GM12865 (cell line): ENCODE data around the gene DGCR2.

Experiments
- DNase-seq: peaks from one replicate; pipeline ENCODE4 v3.0.0; 2010; ENCODE audit warnings: low read depth
- H3K4me3 ChIP-seq: 2 replicates; pipeline ENCODE4 v1.5.1; 2011; ENCODE audit warnings: mild to moderate bottlenecking, low read depth, low read length, control low read depth
- CTCF ChIP-seq: IDR thresholded peaks from 2 replicates; pipeline ENCODE4 v1.5.1; 2011; ENCODE audit warnings: low read length, control low read depth, low read depth, inconsistent platforms; ENCODE audit not compliant: insufficient read depth; ENCODE audit errors: missing control alignments

Gene DGCR2, protein sequence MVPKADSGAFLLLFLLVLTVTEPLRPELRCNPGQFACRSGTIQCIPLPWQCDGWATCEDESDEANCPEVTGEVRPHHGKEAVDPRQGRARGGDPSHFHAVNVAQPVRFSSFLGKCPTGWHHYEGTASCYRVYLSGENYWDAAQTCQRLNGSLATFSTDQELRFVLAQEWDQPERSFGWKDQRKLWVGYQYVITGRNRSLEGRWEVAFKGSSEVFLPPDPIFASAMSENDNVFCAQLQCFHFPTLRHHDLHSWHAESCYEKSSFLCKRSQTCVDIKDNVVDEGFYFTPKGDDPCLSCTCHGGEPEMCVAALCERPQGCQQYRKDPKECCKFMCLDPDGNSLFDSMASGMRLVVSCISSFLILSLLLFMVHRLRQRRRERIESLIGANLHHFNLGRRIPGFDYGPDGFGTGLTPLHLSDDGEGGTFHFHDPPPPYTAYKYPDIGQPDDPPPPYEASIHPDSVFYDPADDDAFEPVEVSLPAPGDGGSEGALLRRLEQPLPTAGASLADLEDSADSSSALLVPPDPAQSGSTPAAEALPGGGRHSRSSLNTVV

DNA sequence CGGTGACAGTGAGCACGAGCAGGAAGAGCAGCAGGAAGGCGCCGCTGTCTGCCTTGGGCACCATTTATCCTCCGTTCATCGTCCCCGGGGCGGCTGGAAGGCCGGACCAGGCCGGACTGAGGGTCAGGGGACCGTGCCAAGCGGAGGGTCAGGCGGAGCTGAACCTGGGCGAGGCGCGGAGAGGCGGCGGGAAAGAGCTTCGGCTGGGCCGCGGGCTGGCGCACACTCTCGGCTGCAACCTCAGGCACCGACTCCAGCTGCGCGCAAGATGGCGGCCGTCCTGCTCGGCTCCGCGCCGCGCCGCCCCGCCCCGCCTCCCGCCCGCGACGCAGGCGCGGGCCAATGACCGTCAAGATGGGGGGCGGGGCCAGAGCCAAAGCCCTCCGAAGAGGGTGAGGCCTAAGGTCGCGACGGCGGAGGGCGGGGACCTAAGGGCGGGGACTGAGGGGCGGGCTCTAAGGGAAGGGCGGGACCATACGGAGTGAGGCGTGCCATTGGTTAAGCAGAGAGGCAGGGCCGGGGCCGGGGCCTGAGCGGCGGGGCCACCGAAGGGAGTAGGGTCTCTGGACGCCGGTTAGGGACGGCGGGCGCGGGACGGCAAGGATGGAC is at the start of gene DGCR2:
Gene DGCR2 (minus strand): TSS at position 270 of the 609 bp plus-strand sequence. CDS start 206 bp downstream, at position 64.
- TF ChIP-seq CTCF, result no peak
- peak within 1 kb of the TSS; percentile 84 for H3K4me3 ChIP-seq

DNA sequence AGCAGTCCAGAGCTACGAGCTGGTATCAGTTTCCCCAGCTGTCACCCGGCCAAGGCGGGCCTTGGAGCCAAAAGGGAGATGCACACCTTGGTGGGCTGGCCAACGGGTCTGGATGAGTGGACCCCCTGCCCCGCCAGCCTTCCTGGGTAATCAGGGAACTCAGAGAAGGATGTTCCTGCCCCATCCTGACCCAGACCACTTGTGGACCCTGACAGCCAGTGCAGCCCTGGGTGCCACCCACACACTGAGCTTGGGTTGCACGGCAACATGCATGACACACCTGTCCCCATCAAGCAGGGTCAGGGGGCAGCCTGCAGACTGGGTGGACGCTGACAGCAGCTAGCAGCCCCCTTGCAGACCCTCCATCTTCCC is 47.7 kb upstream of the DGCR2 start:
- no peak for TF ChIP-seq CTCF
- H3K4me3 ChIP-seq, result no peak overlapping the region

More for the DNA sequence above, at the start of gene DGCR2:
- DNase-seq, result peak; percentile 98

DNA sequence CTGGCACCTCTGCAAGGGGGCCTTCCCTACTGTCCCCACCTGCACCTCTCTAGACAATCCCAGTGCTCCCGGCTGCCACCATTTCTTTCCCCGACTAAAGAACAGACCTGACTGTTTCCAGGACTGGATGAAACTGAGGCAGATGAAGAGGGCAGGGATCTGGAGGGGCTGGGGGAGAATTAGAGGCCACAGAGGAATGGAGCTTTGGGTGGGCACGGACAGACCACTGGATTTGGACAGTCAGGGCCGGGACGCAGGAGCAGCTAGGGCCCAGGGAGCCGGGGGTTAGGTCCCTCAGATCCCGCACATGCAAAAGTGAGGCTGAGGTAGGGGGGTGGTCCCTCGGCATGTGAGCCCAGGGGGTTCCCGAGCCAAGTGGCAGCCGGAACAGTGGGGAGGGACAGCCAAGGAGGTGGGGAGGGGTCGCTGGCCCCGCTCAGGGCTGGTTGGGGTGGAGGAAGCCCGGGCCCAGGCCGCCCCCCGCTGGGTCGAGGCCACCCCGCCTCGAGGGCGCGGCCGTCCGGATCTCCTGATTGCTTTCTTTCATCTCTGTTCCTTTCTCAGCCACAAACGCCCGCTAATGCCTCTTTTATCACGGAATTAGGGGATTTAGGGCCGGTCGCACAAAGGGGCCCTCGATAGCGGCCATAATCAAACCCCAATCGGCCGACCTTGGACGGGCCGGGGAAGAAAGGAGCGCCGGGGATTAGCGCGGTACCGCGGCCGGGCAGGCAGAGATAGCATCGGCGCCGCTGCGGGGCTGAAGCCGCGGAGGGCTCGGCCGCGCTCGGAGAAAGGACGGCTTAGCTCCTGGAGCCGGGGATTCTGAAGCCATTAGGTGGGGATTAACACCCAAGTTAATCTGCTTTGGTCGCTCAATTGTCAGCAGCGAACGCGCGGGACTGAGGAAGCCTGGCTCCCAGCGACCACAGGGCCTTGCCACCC is 47.1 kb upstream of the DGCR2 start:
- H3K4me3 ChIP-seq, result no peak overlapping the region
- TF ChIP-seq CTCF, result no peak
- DNase-seq, result no peak

More for the DNA sequence above, 47.7 kb upstream of the DGCR2 start:
- DNase-seq, result no peak

- DNase-seq, result no peak
- H3K4me3 ChIP-seq, result no peak overlapping the region
- no peak for TF ChIP-seq CTCF
Measured at GRCh38 chr22:19168088-19168890, 46.1 kb upstream of the DGCR2 start.

DNA sequence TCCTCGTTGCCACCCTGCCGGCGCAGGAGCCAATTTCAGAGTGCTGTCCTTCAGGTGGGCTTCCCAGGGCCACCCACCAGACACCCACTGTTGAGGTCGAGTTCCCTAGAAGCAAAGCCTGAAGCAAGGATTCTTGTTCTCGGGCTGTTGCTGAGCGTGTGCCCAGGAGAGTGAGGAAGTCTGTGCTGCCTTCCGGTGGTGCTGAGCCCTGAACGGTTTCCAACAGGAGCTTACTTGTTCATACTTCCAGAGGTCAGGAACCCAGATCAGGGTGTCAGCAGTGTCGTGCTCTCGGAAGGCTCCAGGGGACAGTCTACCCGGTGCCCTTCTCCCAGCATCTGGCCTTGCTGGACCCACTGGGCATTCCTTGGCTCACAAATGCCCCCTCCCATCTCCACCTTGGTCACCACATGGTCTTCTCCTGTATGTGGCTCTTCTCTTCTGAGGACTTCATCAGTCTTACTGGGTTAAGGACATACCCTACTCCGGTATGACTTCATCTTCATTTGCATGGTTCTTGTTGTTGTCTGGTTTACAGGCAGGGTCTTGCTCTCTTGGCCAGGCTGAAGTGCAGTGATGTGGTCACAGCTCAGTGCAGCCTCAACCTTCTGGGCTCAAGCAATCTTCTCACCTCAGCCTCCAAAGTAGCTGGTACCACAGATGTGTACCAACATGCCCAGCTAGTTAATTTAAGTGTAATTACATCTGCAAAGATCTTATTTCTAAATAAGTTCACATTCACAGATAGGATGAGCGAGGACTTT is 45.1 kb upstream of the DGCR2 start:
- no peak for DNase-seq
- no peak for TF ChIP-seq CTCF
- no peak overlapping the region for H3K4me3 ChIP-seq

DNA sequence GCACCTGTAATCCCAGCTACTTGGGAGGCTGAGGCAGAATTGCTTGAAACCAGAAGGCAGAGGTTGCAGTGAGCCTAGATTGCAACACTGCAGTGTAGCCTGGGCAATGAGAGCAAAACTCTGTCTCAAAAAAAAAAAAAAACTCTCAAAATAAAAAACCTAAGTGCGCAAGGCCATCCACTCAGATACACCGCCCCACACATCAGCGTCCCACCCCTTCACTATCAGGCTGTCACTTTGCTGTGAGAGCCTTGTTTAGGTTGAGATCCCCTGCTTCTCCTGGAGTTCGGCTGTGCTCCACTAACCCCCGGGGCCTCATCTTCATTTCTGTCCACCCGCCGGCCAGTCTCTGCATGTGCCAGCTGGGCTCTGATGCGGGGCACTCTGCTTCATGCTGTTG is 44.2 kb upstream of the DGCR2 start:
- H3K4me3 ChIP-seq, result no peak overlapping the region
- TF ChIP-seq CTCF, result no peak
- DNase-seq, result no peak
